Right kidney (tissue), 1 donor: ENCODE measurements around the gene SPIRE2.
"Not testable (repeated sequence)": the region's sequence is repeated elsewhere in the genome, so short reads cannot be mapped to it uniquely, and the experiment has no call there.

Experiments
- DNase-seq: peaks from one replicate; pipeline ENCODE4 v3.0.0-alpha.2; 2016

SPIRE2 gene

DNA sequence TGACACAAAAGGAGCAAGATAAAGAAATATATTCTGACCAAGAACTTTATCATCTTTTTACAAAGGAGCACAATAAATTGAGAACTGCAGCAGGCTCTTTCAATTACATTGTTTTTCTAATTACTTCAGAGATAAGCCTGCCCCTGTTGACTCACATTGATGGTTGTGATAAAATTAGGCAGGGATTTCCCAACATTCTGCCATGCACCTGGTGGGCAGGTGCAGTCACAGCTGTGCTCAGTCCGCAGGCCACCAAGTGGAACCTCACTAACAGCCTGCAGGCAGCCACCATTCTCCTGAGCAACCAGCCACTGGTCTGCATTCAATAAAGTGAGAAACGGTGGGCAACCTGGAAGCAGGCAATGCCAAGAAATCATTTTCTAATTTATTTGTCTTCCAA is 17.0 kb upstream of the SPIRE2 start:
- DNase-seq = no peak

DNA sequence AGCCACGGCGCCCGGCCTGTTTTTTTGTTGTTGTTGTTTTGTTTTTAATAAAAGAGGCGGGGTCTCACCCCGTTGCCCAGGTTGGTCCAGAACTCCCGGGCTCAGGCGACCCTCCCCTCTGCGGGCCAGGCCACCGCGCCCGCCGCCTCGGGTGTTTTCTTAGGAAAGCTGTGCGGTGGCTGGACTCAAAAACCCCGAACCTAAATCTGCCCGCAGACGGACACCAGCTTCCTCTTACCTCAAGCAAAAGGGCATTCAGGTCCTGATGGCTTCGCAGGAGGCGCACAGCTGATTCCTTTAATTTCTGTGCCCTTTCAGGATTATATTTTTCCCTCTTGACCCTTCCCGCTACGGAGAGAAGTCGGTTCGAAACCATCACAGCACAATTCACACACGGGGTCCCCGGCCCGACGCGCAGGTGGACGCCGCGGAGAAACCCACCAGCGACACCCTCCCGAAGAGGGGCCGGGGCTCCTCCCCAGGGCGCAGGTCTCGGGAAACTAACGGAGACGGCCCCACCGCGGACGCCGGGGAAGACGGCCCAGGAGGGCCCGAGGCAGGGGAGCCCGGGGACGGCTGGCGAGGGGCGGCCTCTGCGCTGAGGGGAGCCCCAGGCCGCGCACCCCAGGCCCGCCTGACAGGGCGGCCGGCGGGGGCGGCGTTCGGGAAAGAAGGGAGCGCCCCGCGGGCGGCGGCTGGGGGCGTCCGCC is 12.5 kb upstream of the SPIRE2 start:
- DNase-seq = peak; percentile 47

DNA sequence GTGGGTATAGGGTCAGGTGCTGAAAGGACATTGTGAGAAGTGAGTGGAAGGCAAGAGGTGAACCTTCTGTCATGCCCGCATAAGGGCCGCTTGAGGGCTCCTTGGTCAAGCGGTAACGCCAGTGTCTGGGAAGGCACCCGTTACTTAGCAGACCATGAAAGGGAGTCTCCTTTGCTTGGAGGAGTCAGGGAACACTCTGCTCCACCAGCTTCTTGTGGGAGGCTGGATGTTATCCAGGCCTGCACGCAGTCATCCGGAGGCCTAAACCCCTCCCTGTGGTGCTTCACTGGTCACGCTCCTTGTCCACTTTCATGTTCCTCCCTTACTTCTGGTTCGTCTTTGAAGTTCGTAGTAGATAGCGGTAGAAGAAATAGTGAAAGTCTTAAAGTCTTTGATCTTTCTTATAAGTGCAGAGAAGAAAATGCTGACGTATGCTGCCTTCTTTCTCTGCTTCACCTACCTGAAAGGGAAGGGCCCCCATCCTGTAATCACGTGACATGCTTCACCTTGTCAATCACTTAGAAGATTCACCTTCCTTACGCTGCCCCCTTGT is 9.3 kb upstream of the SPIRE2 start:
- peak; percentile 28 for DNase-seq

DNA sequence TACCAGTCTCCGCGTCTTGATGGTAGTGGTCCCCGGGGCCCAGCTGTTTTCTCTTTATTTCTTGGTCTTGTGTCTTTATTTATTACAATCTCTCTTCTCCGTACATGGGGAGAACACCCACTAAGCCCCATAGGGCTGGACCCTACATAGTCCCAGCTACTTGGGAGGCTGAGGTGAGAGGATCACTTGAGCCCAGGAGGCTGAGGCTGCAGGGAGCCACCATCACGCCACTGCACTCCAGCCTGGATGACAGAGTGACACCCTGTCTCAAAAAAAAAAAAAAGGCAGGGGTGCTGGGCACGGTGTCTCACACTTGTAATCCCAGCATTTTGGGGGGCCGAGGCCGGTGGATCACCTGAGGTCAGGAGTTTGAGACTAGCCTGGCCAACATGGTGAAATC is 8.8 kb upstream of the SPIRE2 start:
- DNase-seq = not testable (repeated sequence)

DNA sequence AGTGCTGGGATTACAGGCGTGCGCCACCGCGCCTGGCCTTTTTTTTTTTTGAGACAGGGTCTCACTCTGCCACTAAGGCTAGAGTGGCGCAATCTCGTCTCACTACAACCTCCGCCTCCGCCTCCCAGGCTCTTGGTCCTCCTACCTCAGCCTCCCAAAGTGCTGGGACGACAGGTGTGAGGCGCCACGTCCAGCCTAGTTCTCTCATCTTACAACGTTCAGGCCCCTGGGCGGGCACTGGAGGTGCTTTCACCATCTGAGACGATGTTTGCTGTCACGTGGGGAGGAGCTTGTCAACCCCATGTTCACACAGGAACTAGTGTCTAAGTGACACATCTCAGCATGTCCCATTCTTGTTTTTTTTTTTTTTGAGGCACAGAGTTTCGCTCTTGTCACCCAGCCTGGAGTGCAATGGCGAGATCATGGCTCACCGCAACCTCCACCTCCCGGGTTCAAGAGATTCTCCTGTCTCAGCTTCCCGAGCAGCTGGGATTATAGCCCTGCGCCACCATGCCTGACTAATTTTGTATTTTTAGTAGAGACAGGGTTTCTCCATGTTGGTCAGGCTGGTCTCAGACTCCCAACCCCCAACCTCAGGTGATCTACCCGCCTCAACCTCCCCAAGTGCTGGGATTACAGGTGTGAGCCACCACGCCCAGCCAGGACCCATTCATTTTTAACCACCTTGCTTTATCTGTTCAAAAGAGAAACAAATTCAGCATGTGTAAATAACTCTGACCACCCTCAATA is 6.7 kb upstream of the SPIRE2 start:
- DNase-seq = no peak

DNA sequence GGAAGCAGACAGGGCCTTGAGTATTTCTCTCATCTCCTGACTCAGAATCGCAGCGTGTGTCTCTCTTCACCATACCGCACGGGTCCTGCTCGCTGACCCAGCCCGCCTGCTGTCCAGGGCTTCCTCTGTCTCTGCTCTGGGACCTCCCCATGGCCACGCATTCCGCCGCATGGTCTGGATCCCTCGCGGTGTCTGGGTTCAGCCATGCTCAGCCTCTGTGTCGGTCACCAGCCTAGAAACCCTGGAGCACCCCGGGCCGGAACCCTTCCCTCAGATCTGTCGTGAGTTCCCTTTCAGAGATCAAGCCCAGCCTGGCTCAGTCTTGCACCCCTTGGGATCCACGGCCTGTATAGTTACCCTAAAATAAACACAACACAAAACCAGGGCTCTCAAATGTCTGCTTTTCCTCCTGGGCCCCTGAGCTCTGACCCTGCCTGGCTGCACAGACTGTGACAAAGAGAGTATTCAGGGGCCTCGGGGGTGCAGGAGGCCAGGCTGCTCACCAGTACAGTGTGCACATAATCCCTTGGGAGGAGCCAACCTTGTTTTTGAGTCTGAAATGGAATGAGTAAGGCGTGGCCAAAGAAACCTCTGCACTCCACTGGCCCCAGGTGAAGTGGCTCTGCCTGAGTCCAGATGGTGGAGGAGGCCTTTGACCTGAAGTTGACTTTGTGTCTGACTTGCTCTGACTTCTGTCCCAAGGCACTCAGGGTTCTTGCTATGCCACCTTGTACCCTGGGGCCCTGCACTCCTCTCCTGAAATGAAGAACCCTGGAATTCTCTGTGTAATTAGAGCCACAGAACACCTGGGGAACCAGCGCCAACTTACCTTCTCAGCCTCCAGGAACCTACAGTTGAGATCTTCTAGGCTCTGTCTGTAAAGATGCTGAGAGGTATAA is 5.8 kb upstream of the SPIRE2 start:
- peak; percentile 38 for DNase-seq

DNA sequence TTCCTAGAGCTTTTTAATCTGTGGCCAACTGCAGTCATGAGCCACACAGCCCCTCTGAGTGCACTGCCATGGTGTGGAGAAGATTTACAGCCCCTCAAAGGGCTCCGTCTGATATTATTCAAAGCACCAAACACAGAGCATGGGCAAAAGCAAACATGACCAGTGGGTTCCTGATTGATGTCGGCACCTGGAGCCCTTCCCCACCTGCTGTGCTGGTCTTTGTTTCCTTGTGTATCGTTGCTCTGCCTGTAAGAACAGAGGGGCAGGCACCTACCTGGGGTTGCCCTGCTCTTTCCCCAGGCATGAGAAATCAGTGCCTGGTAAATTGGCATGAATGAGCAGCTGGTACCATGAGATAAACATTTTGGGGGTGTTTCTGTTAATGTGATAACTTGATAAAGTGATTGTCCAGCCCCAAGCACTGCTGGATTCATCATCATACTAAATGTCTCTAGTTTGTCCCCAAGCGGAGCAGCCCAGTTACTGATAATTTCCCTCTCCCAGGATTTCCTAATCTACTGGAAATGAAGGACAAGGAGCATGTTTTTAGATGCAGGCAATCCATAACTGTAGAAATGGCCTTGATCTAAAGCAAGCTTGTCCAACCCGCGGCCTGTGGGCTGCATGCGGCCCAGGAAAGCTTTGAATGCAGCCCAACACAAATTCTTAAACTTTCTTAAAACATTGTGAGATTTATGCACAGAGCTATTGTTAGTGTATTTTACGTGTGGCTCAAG is 5.0 kb upstream of the SPIRE2 start:
- no peak for DNase-seq

DNA sequence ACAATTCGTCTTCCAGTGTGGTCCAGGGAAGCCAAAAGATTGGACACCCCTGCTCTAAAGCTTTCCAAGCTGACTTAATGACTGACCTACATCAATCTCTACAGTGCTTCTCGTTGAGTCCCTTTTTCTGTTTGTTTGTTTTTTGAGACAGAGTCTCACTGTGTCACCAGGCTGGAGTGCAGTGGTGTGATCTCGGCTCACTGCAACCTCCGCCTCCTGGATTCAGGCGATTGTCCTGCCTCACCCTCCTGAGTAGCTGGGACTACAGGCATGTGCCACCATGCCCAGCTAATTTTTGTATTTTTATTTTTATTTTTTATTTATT is 4.5 kb upstream of the SPIRE2 start:
- DNase-seq = not testable (repeated sequence)

DNA sequence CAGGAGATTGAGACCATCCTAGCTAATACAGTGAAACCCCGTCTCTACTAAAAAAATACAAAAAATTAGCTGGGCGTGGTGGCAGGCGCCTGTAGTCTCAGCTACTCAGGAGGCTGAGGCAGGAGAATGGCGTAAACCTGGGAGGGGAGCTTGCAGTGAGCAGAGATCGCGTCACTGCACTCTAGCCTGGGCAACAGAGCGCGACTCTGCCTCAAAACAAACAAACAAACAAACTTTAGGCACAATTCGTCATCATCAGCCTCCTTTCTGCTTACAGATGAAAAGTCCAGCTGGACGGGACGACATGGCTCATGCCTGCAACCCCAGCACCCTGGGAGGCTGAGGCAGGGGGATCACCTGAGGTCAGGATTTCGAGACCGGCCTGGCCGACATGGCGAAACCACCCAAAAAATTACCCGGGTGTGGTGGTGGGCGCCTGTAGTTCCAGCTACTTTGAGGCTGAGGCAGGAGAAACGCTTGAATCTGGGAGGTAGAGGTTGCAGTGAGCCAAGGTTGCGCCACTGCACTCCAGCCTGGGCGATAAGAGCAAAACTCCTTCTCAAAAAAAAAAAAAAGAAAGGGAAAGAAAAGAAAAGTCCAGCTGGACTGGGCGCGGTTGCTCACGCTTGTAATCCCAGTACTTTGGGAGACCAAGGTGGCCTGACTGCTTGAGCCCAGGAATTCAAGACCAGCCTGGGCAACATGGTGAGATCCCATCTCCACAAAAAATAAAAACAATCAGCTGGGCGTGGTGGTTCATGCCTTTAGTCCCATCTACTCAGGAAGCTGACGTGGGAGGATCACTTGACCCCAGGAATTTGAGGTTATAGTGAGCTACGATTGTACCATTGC is 1.5 kb upstream of the SPIRE2 start:
- DNase-seq = no peak

DNA sequence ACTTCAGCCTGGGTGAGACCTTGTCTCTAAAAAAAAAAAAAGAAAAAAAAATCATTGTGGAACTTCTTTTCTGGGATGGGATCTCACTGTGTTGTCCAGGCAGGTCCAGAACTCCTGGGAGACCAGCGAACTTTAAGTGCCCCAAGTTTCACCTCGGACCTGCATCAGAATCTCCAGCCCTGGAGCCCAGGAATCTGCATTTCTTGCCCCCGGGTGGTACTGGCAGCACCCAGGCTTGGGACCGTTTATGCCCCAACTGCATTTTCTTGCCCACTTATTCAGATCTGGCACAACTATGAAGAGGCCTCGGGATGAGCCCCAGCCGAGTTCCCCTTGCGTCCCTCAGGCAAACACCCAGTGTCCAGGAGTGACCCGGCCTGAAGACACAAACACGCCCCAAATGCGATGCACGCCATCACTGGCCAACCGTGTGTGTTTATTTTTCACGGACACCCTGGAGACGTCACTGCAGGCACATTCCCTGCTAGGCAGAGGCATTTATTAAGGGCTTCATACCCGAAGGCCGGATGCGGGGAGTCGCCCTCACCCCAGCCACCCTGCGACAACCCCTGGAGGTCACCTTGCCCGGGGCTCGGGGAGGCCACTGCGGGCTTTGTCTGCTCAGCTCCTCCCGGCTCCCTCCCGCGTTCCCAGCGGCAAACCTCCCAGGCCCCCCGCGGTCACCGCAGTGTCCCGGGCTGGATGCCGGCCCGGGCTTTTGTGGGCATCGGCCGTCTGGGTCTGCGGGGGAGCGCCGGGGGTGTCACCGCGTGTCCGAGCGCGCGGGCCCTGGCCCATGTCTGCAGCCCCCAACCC is 684 bp upstream of the SPIRE2 start:
- DNase-seq = peak; percentile 68

DNA sequence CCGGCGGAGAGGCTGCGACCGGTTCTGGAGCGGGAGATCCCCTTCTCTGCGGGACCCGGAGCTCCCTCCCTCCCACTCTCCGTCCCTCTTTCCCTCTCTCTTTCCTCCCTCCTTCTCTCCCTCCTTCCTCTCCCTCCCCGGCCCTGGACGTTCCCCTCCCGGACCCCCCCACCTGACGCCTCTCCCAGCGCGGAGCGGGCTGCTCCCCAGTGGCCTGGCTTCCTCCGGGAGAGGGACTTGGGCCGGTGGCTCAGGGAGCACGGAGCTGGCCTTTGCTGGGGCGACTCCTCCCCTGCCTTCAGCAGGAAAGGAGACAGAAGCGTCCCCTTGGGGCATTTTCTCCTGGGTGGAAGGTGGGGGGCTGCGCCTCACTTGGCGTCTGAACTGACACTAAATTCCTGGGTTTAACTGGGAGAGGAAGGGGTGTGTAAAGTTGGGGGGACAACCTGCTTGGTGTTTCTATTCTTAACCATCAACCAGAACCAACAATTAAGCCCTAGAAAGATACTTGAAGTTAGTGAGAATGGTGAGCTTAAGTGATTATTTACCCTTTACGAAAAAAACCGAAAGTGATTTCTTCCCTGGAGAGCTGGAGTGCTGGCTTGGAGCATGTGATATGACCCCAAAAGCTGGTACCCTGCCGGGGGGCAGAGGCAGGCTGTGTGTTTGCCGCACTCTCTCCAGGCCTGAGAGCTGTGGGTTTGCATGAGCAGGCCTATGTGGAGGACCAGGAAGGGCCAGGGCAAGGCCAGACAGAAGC is 775 bp downstream of the SPIRE2 start:
- DNase-seq = no peak

DNA sequence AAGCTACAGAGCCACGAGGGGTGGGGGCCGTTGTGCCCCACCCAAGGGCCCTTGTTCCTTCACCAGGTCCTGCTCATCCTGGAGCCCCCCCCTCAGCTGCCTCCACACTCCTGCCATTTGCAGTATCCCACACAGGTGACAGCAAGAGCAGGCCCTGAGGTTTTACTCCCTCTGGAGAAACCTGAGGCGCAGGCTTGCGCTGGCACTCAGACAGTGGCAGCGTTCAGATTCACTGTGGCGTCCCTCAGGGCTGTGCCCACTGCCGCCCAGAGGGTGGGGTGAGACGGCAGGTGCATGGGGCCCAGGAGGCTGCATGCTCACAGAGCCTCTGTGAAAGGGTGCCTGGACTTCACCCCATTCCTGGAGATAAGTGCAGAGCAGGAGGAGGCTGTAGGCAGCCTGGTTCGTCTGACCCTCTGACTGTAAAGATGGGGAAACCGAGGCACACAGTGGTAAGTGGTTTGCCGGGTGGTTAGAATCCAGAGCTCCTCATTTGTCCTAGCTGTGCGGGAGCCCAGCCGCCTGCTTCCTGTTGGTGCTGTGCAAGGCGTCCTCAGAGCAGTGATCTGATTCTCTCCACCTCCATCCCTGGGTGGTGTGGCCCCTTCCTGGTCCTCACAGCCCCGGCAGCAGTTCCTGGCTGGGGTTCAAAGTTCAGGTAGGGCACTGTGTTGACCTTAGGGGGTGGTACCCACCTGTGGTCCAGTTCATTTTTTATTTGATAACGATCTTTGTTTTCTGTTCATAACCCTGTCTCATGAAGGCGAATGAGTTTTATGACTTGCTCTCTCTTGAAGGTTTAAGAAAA is 1.6 kb downstream of the SPIRE2 start:
- no peak for DNase-seq

DNA sequence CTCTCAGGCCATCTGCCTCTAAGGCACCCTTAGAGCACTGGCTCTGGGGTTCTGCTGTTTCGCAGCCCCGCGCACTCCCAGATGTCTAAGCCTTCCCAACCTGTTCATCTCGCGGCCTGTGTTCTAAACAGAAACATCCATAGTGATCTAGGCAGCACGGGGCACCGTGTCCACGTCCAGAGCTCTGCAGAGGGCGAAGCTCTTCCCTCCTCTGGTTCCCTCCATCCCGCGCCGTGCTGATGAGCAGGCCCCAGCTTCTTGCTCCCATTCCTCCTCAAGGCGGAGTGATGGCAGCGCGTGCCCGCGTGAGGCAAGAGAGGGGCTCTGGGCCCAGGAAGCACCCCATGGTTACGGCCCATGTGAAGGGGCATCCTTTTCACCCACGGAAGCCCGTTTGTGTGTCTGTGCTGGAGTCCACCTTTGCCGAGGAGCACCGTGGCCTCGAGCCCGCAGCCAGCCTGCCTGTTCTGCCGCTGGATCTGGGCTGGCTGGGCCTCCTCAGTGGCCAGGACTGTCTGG is 3.6 kb downstream of the SPIRE2 start:
- DNase-seq = no peak

DNA sequence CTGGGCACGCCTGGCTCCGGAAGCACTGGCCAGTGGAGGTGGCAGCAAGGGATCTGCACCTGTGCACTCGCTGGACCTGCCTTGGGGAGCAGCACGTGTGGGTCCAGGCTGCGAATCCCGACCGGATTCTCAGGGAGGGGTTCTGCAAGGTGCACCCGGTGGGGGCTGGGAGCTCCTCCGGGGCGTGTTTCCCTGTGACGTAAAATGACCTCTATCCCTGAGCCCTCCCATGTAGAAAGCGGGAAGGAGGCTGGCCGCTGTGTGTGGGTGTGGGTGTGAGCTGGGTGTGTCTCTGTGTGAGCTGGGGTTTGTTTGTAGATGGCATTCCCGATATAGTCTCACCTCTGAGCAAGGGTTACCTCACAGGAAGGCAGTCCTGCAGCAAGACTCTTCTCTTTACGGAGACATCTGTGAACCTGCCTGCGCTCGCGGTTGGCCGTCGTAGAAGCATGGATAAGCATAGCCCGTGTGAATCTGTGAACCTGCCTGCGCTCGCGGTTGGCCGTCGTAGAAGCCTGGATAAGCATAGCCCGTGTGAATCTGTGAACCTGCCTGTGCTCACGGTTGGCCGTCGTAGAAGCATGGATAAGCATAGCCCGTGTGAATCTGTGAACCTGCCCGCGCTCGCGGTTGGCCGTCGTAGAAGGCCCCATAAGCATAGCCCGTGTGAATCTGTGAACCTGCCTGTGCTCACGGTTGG is 5.5 kb downstream of the SPIRE2 start:
- DNase-seq = not testable (repeated sequence)

DNA sequence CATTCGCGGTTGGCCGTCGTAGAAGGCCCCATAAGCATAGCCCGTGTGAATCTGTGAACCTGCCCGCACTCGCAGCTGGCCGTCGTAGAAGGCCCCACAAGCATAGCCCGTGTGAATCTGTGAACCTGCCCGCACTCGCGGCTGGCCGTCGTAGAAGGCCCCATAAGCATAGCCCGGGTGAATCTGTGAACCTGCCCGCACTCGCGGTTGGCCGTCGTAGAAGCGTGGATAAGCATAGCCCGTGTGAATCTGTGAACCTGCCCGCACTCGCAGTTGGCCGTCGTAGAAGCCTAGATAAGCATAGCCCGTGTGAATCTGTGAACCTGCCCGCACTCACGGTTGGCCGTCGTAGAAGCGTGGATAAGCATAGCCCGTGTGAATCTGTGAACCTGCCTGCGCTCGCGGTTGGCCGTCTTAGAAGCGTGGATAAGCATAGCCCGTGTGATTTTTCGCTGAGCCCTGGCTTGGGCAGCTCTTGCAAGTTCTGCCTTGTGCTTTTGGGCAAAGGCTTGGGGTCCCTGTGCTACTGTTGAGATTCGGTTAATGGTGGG is 6.6 kb downstream of the SPIRE2 start:
- not testable (repeated sequence) for DNase-seq

DNA sequence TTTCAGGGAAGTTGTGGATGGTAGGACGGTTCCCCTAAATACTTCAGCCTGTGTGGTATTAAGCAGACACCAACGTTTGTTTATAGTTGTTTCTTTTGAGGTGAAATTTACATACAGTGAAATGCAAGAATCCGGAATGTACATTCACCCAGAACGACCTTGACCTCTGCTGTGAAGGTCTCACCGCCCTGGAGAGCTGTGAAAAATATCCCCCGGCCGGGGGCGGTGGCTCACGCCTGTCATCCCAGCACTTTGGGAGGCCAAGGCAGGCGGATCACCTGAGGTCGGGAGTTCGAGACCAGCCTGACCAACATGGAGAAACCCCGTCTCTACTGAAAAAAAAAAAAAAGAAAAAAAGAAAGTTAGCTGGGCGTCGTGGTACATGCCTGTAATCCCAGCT is 8.2 kb downstream of the SPIRE2 start:
- not testable (repeated sequence) for DNase-seq

DNA sequence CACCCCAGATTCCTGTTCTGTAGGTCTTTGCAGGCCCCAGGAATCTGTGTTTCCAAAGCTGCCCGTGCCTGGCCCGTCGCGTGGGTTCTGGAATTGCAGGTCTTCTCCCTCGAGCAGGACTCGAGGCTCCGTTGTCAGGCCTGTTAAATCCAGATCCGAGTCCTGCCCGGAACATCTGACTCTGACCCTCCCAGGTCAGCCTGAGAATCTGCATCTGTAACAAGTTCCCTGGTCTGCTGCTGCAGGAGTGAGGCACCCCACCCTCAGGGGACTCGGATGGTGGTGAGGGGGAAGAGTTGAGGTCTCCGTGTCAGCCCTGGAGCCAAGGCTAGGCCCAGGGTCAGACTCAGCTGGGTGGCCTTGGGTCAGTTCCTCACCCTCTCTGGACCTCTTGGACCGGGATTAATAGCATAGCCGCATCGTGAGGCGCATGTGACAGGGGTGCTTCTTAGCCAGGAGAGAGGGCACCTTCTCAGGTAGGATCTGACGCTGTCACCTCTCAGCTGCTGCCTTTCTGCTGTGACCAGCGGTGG is 8.8 kb downstream of the SPIRE2 start:
- DNase-seq = no peak
